DMS79 treated with DMSO at 0.1 percent for 48 hours (cell line): ENCODE measurements around the gene SNRNP70.
"Not testable (repeated sequence)": the region's sequence is repeated elsewhere in the genome, so short reads cannot be mapped to it uniquely, and the experiment has no call there.

Experiments used
- DNase-seq: peaks from one replicate; lab custom pipeline; 2025; lab: John Stamatoyannopoulos, UW

SNRNP70 gene

GRCh38 chr19:49085020-49085867 lies at the start of gene SNRNP70:
Gene SNRNP70 (plus strand): TSS chr19:49085451. CDS start chr19:49086415, 964 bp downstream.
- peak; percentile 98 for DNase-seq

- DNase-seq: not testable (repeated sequence)
Observed at GRCh38 chr19:49036815-49037214, 48.4 kb upstream of the SNRNP70 start, which contains the start of gene CGB1. Gene CGB1 (minus strand): TSS chr19:49036895. CDS start chr19:49036711, 184 bp downstream.

GRCh38 chr19:49038111-49038510 lies 47.1 kb upstream of the SNRNP70 start:
- DNase-seq: not testable (repeated sequence)

GRCh38 chr19:49038557-49039276 lies 46.5 kb upstream of the SNRNP70 start:
- not testable (repeated sequence) for DNase-seq

- not testable (repeated sequence) for DNase-seq
Observed at GRCh38 chr19:49039736-49040135, 45.5 kb upstream of the SNRNP70 start.

- no peak for DNase-seq
Observed at GRCh38 chr19:49042177-49042576, 43.1 kb upstream of the SNRNP70 start.

GRCh38 chr19:49042666-49043065 lies 42.6 kb upstream of the SNRNP70 start:
- DNase-seq: not testable (repeated sequence)

GRCh38 chr19:49043548-49043947 lies 41.7 kb upstream of the SNRNP70 start, which contains the start of gene CGB5:
Gene CGB5 (plus strand): TSS chr19:49043848. CDS start chr19:49044210, 362 bp downstream.
- not testable (repeated sequence) for DNase-seq

GRCh38 chr19:49049011-49049410 lies 36.2 kb upstream of the SNRNP70 start, which contains the start of gene CGB8:
Gene CGB8 (minus strand): TSS chr19:49049111. CDS start chr19:49048739, 372 bp downstream.
- DNase-seq: not testable (repeated sequence)

- not testable (repeated sequence) for DNase-seq
Observed at GRCh38 chr19:49049834-49050233, 35.4 kb upstream of the SNRNP70 start.

- DNase-seq: not testable (repeated sequence)
Observed at GRCh38 chr19:49050376-49051033, 34.7 kb upstream of the SNRNP70 start.

- DNase-seq: peak; percentile 49
Observed at GRCh38 chr19:49056101-49056901, 28.9 kb upstream of the SNRNP70 start.

- DNase-seq: not testable (repeated sequence)
Observed at GRCh38 chr19:49056902-49057596, 28.2 kb upstream of the SNRNP70 start.

- DNase-seq: peak; percentile 4
Observed at GRCh38 chr19:49057636-49058234, 27.5 kb upstream of the SNRNP70 start, which contains the start of gene CGB7. Gene CGB7 (minus strand): TSS chr19:49057749. CDS start chr19:49055375, 2,374 bp downstream.

GRCh38 chr19:49058562-49058961 lies 26.7 kb upstream of the SNRNP70 start:
- no peak for DNase-seq

- no peak for DNase-seq
Observed at GRCh38 chr19:49059053-49059452, 26.2 kb upstream of the SNRNP70 start.

GRCh38 chr19:49061000-49061399 lies 24.3 kb upstream of the SNRNP70 start:
- no peak for DNase-seq

- no peak for DNase-seq
Observed at GRCh38 chr19:49061445-49061844, 23.8 kb upstream of the SNRNP70 start.

- DNase-seq: no peak
Observed at GRCh38 chr19:49064029-49064629, 21.1 kb upstream of the SNRNP70 start.
